Measurements from ENCODE around the gene SYNC.

DNA sequence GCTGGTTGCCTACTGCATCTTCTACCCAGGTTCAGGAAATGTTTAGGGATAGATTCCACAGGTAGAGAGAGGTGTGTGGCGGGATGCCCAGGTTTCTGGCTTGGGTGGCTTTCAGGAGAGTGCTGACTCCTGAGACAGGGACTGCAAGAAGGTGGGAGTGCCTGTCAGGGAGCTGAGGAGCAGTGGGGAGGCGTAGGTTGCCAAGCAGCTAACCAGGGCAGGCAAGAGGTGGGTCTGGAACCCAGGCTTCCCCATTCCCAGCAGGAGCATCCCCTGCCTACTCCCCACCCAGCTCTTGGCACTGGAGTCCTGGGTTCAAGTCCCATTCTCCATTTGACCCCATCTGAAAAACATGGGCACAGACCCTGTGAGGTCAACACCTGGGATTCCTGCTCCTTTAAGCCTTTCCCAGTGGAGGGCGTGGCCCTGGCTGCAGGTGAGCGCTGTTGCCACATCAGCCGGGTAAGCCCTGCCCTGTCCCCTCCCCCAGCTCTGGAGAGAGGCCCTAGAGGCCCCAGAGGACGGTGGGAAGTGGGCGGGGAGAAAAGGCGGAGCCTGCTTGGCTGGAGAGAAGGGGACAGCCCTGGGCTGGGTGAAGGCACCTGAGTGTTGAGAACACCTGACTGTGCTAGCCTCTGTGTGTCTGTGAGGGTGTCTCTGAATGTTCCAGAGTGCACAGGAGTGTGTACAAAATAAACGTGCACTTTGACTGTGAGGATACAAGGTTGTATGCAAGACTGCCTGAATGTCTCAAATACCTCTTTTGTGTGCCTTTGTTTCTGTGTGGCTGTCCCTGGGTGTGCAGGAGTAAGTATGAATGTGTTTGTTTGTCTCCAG is 14.0 kb upstream of the SYNC start:
- TF ChIP-seq, protein P1, sequence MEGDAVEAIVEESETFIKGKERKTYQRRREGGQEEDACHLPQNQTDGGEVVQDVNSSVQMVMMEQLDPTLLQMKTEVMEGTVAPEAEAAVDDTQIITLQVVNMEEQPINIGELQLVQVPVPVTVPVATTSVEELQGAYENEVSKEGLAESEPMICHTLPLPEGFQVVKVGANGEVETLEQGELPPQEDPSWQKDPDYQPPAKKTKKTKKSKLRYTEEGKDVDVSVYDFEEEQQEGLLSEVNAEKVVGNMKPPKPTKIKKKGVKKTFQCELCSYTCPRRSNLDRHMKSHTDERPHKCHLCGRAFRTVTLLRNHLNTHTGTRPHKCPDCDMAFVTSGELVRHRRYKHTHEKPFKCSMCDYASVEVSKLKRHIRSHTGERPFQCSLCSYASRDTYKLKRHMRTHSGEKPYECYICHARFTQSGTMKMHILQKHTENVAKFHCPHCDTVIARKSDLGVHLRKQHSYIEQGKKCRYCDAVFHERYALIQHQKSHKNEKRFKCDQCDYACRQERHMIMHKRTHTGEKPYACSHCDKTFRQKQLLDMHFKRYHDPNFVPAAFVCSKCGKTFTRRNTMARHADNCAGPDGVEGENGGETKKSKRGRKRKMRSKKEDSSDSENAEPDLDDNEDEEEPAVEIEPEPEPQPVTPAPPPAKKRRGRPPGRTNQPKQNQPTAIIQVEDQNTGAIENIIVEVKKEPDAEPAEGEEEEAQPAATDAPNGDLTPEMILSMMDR (conservative IDR thresholded peaks at IDR 0.05; ENCODE audit: low read depth, low read length) = no peak
- TF ChIP-seq EZH2phosphoT487 (IDR thresholded peaks at IDR 0.05; ENCODE audit: borderline replicate concordance, low read length) = no peak

Data from PC-3 (cell line).